KMS-11 (cell line): Measurements from ENCODE around the gene TIAM1.

Experiments
- H2AFZ ChIP-seq: fragments of 200-600 bp; sonication (generic); 2 replicates; pipeline ENCODE4 v1.6.1; 2016; ENCODE audit warnings: antibody characterized with exemption, mixed run types, low read depth
- H3K27ac ChIP-seq: fragments of 200-600 bp; sonication (generic); 2 replicates; pipeline ENCODE4 v1.6.1; 2016; ENCODE audit warnings: mild to moderate bottlenecking, mixed run types
- H3K27me3 ChIP-seq: fragments of 200-600 bp; sonication (generic); 2 replicates; pipeline ENCODE4 v1.6.1; 2017; ENCODE audit warnings: mild to moderate bottlenecking, low read depth, mixed run types, moderate library complexity; ENCODE audit not compliant: insufficient read depth
- H3K36me3 ChIP-seq: fragments of 200-600 bp; sonication (generic); 2 replicates; pipeline ENCODE4 v1.6.1; 2017; ENCODE audit warnings: mild to moderate bottlenecking, mixed run types; ENCODE audit not compliant: insufficient read depth
- H3K4me1 ChIP-seq: fragments of 200-600 bp; sonication (generic); 2 replicates; pipeline ENCODE4 v1.6.1; 2016; ENCODE audit warnings: mild to moderate bottlenecking, low read depth, mixed run types; ENCODE audit not compliant: poor library complexity, severe bottlenecking
- H3K4me2 ChIP-seq: fragments of 200-600 bp; sonication (generic); 2 replicates; pipeline ENCODE4 v1.7.0; 2016; ENCODE audit warnings: mild to moderate bottlenecking, mixed run types
- H3K4me3 ChIP-seq: fragments of 200-600 bp; sonication (generic); IDR thresholded peaks from 2 replicates; pipeline ENCODE4 v1.6.1; 2017; ENCODE audit warnings: low read depth, low read length, mixed read lengths; ENCODE audit not compliant: insufficient read depth
- H3K79me2 ChIP-seq: fragments of 200-600 bp; sonication (generic); 2 replicates; pipeline ENCODE4 v1.6.1; 2016; ENCODE audit warnings: low read depth, mixed run types; ENCODE audit not compliant: insufficient read depth
- H3K9ac ChIP-seq: fragments of 200-600 bp; sonication (generic); 2 replicates; pipeline ENCODE4 v1.6.1; 2016; ENCODE audit warnings: mild to moderate bottlenecking, mixed run types
- H4K20me1 ChIP-seq: fragments of 200-600 bp; sonication (generic); 2 replicates; pipeline ENCODE4 v1.6.1; 2016; ENCODE audit warnings: mild to moderate bottlenecking, mixed run types; ENCODE audit not compliant: insufficient read depth
- CTCF ChIP-seq: fragments of 200-600 bp; sonication (generic); conservative IDR thresholded peaks from 2 replicates; pipeline ENCODE4 v1.6.1; 2017; ENCODE audit warnings: low read depth, mild to moderate bottlenecking, antibody characterized with exemption, low read length, moderate library complexity, mixed read lengths

TIAM1 gene

GRCh38 chr21:31363720-31364119 is 19.7 kb upstream of the TIAM1 start:
- H3K27me3 ChIP-seq: no peaks in the 10 kb centered on the region
- no peak overlapping the region for H3K9ac ChIP-seq
- TF ChIP-seq CTCF: no peak
- no peak overlapping the region for H2AFZ ChIP-seq
- no peaks in the 10 kb centered on the region for H3K79me2 ChIP-seq
- H3K4me2 ChIP-seq: peak overlapping the region; percentile 79
- no peaks in the 10 kb centered on the region for H3K36me3 ChIP-seq
- no peak overlapping the region for H3K4me3 ChIP-seq
- H4K20me1 ChIP-seq: no peaks in the 10 kb centered on the region
- peaks cover 44% of the 10 kb centered on the region for H3K4me1 ChIP-seq
- peak overlapping the region; percentile 8; the same call in 1 of the 2 replicates for H3K27ac ChIP-seq

GRCh38 chr21:31360717-31361116 is 16.7 kb upstream of the TIAM1 start:
- no peaks in the 10 kb centered on the region for H3K27me3 ChIP-seq
- no peaks in the 10 kb centered on the region for H3K79me2 ChIP-seq
- no peaks in the 10 kb centered on the region for H3K36me3 ChIP-seq
- no peak overlapping the region for H3K4me2 ChIP-seq
- no peaks in the 10 kb centered on the region for H4K20me1 ChIP-seq
- H2AFZ ChIP-seq: no peak overlapping the region
- H3K4me3 ChIP-seq: no peak overlapping the region
- H3K27ac ChIP-seq: no peak overlapping the region
- H3K9ac ChIP-seq: no peak overlapping the region
- H3K4me1 ChIP-seq: peaks cover 24% of the 10 kb centered on the region
- TF ChIP-seq CTCF: no peak

GRCh38 chr21:31358158-31358557 is 14.1 kb upstream of the TIAM1 start:
- H3K9ac ChIP-seq: no peak overlapping the region
- no peak overlapping the region for H2AFZ ChIP-seq
- H3K79me2 ChIP-seq: no peaks in the 10 kb centered on the region
- H3K4me2 ChIP-seq: no peak overlapping the region
- H3K27me3 ChIP-seq: no peaks in the 10 kb centered on the region
- H3K36me3 ChIP-seq: no peaks in the 10 kb centered on the region
- no peak overlapping the region for H3K27ac ChIP-seq
- H3K4me3 ChIP-seq: no peak overlapping the region
- H4K20me1 ChIP-seq: no peaks in the 10 kb centered on the region
- peaks cover 20% of the 10 kb centered on the region for H3K4me1 ChIP-seq
- TF ChIP-seq CTCF: no peak

GRCh38 chr21:31356440-31356839 is 12.4 kb upstream of the TIAM1 start:
- H3K27me3 ChIP-seq: no peaks in the 10 kb centered on the region
- H3K36me3 ChIP-seq: no peaks in the 10 kb centered on the region
- H3K4me2 ChIP-seq: no peak overlapping the region
- H3K27ac ChIP-seq: no peak overlapping the region
- no peak overlapping the region for H3K9ac ChIP-seq
- peaks cover 14% of the 10 kb centered on the region for H3K4me1 ChIP-seq
- TF ChIP-seq CTCF: no peak
- H3K4me3 ChIP-seq: no peak overlapping the region
- H3K79me2 ChIP-seq: no peaks in the 10 kb centered on the region
- H2AFZ ChIP-seq: no peak overlapping the region
- no peaks in the 10 kb centered on the region for H4K20me1 ChIP-seq
